ENCODE results near the gene KIF16B.
A peak's percentile ranks its signal among the peaks of the same experiment; 100 is the strongest.
"Not testable (repeated sequence)": the region's sequence is repeated elsewhere in the genome, so short reads cannot be mapped to it uniquely, and the experiment has no call there.

The KIF16B gene

DNA sequence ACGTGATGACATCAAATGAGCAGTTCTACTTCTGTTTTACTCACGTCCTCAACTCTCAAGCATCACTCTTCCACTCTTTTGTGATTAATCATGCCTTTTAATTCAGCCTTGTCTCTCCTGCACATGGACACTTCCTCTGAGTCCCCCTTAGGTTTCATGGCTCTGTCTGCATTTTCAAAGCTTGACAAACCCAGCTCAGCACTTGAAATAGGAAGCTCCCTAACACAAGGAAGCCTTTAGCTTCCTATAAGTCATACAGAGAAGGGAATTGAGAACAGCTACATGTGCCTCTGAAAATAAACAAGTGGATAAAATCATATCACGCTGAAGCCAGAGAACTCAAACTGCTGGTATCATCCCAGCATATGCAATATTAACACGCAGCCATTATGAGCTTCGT, 21.2 kb downstream of the KIF16B start:
- no peak for DNase-seq

DNA sequence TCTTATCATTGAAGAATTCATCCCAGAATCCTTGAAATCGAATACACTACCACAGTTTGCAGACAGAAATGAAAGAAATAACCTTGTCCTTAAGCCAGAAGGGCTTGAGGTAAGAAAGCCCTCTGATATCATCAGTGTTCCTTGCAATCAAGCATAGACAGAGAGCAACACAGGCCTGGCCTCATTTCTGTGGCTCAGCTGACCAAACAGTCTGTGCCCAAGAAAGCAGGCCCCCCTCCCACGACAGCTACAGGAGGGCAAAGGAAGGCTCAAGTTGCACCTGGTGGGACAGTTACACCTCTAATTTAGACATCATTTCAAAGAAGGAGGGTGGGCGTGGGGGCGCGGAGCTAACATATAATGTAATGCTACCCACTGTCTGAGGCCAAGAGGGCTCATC, 21.6 kb downstream of the KIF16B start:
- DNase-seq: no peak

- DNase-seq: no peak
Measured at GRCh38 chr20:16548068-16548672, 25.1 kb downstream of the KIF16B start.

GRCh38 chr20:16544949-16545348, 28.3 kb downstream of the KIF16B start:
- no peak for DNase-seq

- no peak for DNase-seq
Measured at GRCh38 chr20:16542477-16542876, 30.8 kb downstream of the KIF16B start.

DNA sequence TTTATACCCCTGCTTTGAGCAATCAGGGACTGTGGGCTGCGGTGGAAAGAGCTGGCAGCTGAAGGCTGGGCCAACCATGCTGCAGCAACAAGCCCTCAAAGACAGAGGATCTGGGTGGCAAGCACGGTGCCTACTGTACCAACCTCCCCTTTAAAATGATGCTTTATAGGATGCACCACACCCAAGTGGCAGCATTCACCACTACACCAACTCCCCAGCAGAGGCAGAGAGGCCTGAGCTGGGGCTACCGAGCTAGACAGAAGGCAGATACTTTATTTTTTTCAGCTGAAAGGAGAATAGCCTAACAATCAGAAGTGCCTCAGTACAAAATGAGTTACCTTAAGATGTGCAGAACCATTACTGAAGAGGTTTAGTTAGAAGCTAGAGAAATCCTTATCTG, 31.4 kb downstream of the KIF16B start:
- no peak for DNase-seq

DNA sequence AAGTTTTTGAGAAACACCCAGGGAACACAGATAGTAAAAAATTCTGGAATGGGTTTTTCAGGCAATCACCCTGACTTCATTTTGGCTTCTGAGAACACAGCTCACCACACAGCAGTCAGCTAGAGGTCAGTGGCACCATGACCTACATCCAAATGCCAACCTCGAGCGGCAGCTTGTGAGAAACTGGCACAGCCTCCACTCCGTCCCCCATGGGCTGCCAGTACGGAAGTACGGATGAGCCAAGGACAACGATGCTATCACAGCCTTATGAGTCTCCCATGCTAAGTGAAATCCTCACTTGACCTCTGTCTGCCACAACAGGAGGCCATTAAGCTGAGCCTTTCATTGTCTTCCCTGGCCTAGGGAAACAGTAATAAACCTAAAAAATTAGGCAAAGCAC, 32.0 kb downstream of the KIF16B start:
- no peak for DNase-seq

DNA sequence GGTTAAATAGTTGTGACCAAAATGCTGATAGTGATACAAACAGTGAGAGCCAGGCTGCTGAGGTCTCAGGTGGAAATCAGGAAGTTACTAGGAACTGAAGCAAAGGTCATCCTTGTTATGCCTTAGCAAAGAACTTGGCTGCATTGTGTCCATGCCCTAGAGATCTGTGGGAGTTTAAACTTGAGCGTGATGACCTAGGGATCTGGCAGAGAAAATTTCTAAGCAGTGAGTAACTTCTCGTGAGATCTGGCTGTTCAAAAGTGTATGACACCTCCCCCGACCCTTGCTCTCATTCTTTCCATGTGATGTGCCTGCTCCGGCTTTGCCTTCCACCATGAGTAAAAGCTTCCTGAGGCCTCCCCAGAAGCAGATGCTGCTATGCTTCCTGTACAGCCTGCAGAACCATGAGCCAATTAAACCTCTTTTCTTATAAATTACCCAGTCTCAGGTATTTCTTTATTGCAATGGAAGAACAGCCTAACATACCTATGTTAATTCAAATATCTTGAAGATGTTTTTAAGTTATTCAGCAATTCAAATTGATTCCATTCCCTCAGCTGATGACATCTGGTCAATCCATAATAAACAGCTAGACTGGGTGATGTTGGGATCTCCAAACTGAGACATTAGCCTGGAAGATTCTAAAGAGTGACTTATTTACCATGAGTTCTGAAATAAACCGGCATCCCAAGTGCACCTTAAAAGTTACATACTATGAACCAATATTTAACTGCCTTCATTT, 33.8 kb downstream of the KIF16B start:
- DNase-seq: no peak

DNA sequence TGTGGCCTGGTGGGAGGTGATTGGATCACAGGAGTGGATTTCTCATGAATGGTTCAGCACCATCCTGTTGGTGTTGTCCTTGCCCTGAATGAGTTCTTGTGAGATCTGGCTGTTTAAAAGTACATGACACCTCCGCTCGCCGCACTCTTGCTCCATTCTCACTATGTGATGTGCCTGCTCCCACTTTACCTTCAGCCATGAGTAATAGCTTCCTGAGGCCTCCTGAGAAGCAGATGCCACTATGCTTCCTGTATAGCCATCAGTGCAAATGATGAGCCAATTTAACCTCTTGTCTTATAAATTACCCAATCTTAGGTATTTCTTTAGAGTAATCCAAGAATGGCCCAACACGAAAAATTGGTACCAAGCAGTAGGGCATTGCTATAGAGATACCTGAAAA, 34.5 kb downstream of the KIF16B start:
- no peak for DNase-seq

DNA sequence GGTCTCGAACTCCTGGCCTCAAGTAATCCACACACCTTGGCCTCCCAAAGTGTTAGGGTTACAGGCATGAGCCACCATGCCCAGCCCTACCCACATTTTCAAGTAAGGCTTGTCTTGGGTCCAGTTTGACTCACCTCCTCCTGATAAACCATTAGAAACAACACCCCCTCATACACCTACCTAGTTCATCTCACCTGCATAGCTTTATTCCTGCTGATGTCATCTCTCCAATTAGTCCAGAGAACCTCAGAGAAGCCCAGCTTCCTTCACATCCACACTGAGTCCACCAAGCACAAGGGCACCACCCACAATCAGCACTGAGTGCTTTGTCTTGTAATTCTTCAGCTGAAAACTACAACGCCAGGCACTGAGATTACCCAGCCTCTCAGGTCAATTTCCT, 35.3 kb downstream of the KIF16B start:
- no peak for DNase-seq

GRCh38 chr20:16537025-16537665, 36.1 kb downstream of the KIF16B start:
- DNase-seq: no peak

DNA sequence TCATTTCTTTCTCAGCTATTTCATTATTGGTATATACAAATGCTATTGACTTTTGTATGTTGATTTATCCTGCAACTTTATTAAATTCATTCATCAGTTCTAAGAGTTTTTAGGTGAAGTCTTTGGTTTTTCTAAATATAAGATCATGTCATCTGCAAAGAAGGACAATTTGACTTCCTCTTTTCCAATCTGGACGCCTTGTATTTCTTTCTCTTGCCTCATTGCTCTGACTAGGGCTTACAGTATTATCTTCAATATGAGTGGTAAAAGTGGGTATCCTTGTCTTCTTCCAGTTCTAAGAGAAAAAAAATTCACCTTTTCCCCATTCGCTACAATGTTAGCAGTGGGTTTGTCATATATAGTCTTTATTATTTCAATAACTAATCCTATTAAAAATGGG, 38.0 kb downstream of the KIF16B start:
- DNase-seq: no peak

- DNase-seq: no peak
Measured at GRCh38 chr20:16533502-16533901, 39.7 kb downstream of the KIF16B start.

DNA sequence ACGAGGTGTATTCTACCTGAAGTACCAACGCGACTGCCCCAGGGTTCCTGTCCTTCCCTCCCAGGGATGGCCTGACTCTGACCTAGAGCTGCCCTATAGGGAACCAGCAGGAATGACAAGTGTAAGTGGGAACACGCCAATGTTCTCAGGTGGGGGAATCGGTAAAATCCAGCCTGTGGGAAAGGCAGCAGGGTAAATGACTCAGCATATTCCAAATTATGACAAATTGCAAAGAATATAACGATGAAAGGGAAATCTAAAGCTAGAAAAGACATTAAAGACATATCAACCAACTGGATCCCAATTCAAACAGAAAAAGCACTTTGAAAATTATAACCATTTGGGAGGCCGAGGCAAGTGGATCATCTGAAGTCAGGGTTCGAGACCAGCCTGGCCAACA, 41.8 kb downstream of the KIF16B start:
- no peak for DNase-seq

GRCh38 chr20:16530201-16530681, 43.0 kb downstream of the KIF16B start:
- DNase-seq: no peak

DNA sequence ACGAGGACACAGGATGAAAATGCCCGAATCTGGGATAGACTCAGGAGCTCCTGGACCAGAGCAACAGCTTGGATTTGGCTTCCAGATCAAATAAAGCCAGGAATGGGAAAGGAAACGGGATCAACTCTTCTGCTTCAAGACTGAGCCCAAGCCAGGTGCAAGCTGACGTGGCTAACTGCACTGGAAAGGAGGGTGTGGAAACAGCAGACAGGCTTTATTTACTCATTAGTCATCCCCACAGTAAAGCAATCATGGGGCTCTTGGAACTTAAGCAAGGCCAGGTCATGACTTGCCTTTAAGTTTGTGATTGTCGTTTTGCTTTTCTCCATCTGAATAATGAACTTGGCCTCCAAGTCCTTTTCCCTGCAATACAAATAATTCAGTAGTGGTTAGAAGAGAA, 45.2 kb downstream of the KIF16B start:
- DNase-seq: peak; percentile 98

DNA sequence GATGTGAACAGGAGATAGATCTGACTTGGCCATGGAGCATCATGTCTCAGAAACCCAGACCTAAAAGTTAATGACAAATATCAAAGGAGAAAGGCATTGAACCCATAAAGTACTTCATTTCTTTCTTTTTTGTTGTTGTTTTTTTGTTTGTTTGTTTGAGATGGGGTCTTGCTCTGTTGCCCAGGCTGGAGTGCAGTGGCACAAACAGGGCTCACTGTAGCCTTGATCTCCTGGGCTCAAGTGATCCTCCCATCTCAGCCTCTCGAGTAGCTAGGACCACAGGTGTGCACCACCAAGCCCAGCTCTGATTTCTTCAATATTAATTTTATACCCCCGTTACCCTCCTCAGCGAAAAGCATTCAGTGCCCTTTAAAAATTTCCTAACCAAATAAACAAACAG, 45.8 kb downstream of the KIF16B start:
- no peak for DNase-seq

GRCh38 chr20:16526433-16527380, 46.5 kb downstream of the KIF16B start:
- DNase-seq: no peak

GRCh38 chr20:16522651-16523050, 50.6 kb downstream of the KIF16B start:
- not testable (repeated sequence) for DNase-seq

- DNase-seq: no peak
Measured at GRCh38 chr20:16520154-16520553, 53.1 kb downstream of the KIF16B start.

- DNase-seq: not testable (repeated sequence)
Measured at GRCh38 chr20:16519673-16520072, 53.6 kb downstream of the KIF16B start.

DNA sequence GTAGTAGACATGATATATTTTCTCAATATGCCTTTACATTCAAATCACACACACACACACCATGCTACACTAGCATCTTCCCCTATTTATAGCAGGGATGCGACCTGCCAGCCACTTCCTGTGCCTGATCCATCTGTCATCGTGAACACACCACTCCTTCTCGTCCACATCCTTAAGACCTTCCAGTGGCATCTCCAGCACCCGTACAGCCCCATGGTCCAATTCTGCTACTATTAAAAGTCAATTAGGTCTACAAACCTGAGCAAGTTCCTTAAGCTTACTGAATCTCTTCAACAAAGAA, 54.5 kb downstream of the KIF16B start:
- no peak for DNase-seq

All from NCI-H510A treated with DMSO at 0.1 percent for 48 hours (cell line).